ENCODE measurements around the gene AGAP1.

Gene AGAP1

DNA sequence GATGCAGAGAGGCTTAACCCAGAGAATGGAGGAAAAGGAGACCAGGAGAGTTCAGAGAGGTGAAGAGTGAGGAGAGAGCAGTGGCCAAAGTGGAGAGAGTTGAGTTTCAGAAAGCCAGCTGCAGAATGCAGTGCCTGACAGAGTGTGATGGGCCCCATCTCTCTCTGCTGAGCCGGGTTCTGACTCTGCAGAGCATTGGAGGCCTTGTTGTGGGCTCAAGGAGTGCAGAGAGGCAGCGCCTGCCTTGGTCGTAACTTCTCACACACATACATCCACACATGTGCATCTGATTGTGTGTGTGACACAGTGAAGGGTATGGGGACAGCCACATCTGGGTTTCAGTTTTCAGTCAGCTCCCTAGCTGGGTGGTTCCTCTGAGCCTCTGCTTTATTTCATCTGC lies 58.8 kb downstream of the AGAP1 start:
- DNase-seq = no peak

DNA sequence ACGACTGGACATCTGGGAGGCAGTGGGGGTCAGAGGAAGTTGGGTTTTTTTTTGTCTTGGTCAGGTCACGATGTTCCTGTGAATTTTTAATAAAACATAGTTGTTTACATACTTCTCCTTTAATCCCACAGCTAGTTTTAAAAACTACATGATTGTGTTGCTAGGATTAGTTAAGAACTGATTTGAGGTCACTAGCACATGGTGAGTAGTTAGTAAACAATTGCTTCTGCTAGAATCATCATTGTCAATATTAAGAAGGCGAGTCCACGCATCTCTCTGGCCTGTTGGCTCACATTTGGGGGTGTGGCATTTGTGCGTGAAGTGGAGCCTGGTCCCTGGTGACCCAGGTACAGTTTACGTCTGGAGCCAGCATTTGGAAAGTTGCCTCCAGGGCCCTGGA lies 59.4 kb downstream of the AGAP1 start:
- no peak for DNase-seq

DNA sequence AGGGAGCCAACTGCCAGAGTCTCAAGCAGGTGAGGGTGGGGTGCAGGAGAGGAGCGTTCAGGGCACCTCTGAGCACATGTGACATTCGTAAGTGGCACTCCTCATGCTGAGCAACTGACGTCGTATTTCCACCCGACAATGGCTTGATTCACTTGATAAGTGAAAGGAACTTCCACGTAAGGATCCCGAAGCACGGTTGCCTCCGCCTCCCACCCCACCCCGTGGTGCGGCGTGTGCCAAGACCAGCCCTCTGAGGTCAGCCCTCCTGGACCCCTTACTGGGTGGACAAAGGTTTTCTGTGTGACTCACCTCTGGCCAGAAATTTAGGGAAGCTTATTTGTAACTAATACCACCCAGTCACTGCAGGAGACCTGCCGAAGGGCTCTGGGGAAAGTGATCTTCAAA lies 59.9 kb downstream of the AGAP1 start:
- DNase-seq = no peak

DNA sequence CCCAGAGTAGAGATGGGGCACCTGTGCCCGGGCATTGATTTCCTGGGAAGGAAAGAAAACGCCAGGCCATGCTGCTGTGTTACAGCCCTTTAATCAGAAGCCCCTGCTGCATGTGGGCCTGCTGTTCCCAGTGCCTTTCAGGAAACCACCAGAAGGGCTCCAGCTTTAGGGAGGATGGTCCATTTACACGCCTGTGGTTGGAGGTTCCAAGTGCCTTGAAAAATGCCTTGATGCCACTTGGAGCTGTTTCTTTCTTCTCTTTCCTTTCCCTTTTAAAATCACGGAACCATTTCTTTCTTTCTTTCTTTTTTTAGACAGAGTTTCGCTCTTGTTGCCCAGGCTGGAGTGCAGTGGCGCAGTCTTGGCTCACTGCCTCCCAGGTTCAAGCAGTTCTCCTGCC lies 60.5 kb downstream of the AGAP1 start:
- no peak for DNase-seq

GRCh38 chr2:235554936-235555335 lies 61.1 kb downstream of the AGAP1 start:
- no peak for DNase-seq

- peak; percentile 50 to 58 (median 52) for DNase-seq
Measured at GRCh38 chr2:235555371-235555770, 61.5 kb downstream of the AGAP1 start.

DNA sequence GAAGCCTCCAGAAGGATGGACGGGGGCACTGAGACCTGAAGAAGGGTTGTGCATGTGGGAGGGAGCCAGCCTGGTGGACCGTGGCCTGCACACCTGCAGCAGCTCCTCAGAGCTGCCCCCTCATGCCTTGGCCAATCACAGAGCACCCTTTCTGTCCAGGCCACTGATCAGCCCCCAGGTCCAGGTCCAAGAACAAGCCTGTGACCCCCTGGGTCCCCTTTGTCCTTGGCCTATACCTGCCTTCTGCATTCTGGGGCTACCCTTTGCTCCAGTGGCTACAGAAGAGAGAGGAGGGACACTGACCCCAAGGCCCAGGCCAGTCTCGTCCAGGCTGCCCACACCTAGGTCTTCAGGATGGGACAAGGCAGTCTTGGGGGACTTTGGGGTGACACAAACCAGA lies 62.2 kb downstream of the AGAP1 start:
- DNase-seq = no peak

GRCh38 chr2:235556901-235557300 lies 63.1 kb downstream of the AGAP1 start:
- DNase-seq = no peak

- no peak for DNase-seq
Measured at GRCh38 chr2:235557903-235558302, 64.1 kb downstream of the AGAP1 start.

- DNase-seq = no peak
Measured at GRCh38 chr2:235558572-235558971, 64.7 kb downstream of the AGAP1 start.

- no peak for DNase-seq
Measured at GRCh38 chr2:235560345-235560744, 66.5 kb downstream of the AGAP1 start.

- no peak for DNase-seq
Measured at GRCh38 chr2:235561450-235561849, 67.6 kb downstream of the AGAP1 start.

DNA sequence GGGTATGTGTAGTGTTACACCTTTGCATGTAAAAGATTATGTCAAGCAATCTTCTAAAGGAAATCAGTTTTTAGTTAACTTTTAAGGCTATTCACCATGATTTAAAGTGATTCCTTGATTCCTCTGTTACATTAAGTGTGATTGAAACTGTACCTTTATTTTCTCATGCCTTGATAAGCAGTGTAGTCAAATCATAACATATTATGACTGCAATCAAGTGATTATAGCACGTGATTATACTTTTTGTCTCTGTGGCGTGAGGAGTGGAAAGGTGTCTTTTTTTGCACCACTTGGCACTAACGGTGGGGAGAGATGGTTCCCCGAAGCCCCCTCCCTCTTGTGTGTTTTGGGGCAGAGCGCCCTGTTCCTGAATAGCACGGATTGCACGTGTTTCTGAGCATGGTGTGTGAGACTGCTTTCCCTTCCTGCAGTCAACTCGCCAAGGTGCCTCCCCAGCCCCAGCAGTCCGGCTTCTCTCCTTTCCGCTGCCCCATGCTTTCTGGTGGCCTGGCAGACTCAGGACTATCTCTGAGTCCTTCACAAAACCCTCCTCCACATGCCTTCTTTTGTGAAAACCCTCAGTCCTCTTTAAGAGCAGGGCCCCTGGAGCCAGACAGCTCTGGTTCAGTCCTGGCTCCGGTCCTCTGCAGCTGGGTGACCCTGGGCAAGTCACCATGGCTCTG lies 68.4 kb downstream of the AGAP1 start:
- DNase-seq = no peak

GRCh38 chr2:235563056-235563910 lies 69.4 kb downstream of the AGAP1 start:
- DNase-seq = no peak

GRCh38 chr2:235564066-235564465 lies 70.2 kb downstream of the AGAP1 start:
- no peak for DNase-seq

GRCh38 chr2:235564884-235565530 lies 71.2 kb downstream of the AGAP1 start:
- DNase-seq = no peak

GRCh38 chr2:235566415-235566814 lies 72.6 kb downstream of the AGAP1 start:
- no peak for DNase-seq

DNA sequence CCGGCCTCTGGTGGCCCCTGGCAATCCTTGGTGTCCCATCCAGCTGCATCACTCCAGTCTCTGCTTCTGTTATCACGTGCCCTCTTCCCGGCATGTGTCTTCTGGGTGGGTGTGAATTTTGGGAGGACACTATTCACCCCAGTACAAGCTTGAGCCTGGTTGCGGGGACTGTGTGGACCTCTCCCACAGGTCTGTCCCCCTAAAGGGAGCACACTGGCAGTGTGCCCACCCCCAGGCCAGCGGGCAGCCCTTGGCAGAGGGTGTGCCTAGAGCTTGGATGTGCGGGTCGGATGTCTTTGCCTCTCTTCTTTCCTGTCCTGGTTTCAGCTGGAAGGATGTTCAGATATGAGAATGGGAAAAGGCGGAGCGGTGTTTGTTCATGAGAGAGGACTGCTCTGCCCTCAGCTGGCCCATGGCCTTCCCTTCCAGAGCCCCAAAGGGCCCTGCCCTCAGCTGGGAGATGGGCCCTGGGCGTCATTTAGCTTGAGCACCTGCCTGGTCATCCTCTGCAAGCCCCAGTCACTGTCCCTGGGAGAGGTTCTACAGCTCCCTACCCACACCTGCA lies 73.2 kb downstream of the AGAP1 start:
- no peak for DNase-seq

DNA sequence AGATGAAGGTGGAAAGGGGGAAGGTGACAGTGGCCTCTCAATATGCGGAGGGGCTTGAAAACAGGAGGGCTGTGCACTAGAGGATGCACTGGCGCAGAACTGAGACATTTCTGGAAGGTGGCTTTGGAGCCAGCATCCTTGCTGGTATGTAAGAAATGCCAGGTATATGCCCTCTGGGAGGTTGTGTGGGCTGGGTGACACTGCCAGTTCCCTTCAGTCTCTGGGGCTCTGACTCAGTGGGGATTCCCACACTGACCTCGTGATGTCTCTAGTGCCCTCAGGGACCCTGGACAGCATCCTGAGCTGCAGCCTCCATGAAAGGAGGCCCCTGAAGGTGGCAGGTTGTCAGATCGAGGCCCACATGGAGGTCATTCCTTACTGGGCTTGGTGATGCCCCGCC lies 74.0 kb downstream of the AGAP1 start:
- DNase-seq = peak; percentile 12 to 29 (median 22)

DNA sequence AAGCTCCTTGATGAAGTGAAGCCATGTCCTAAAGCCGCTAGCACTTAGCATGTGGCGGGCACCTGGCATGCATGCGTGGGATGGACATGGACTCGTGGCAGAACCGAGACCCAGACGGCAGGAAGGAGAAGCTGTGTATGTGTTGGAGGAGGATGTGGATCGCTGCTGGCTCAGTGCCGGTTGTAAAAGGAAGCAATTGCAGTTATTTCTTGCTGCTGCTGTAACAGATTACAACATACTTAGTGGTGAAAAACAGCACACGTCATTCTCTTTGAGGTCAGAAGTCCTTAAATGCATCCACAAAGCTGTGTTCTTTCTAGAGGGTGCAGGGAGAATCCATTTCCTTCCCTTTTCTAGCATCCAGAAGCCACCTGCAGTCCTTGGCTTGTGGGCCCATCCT lies 74.6 kb downstream of the AGAP1 start:
- no peak for DNase-seq

GRCh38 chr2:235569837-235570236 lies 76.0 kb downstream of the AGAP1 start:
- no peak for DNase-seq

DNA sequence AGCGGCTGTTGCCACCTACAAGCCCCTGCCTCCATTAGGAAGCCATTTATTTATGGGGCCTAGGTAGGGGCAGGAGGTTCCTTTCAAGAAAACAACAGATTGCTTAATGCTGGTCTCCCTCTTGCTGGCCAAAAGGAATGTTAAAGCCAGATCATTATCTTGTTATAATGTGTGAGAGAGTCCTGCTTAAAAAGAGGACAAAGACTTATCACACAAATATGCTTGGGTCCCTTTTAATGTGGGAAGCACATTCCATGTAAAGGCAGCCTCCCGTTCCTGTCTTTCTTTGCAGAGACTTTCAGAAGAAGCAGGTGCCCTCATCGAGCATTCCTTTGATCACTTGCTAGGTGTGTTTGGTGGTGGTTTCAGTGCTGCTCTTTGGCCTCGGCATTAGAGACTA lies 76.4 kb downstream of the AGAP1 start:
- DNase-seq = no peak

DNA sequence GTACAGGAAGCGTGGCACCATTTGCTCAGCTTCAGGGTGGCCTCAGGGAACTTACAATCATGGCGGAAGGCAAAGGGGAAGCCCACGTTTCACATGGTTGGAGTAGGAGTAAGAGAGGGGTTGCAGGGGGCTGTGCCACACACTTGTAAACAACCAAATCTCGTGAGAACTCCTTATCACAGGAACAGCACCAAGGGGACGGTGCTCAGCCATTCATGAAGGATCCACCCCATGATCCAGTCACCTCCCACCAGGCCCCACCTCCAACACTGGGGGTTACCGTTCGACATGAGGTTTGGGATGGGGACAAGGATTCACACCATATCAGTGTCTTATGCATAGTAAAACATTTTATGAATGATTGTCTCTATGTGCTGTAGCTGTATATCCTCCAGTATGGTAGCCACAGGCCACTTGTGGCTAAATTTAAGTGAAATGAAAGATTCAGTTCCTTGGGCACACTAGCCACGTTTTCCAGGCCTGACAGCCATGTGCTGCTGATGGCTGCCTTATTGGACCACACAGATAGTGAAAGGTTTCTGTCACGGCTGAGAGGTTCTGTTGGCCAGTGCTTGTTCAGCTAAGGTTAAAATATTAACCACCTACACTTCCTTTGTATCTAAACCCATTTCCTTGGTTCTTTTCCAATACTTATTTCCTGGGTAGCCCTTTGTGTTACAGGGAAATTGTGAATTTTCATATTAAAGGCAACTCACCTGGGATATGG lies 77.3 kb downstream of the AGAP1 start:
- no peak for DNase-seq
